ENCODE data around the gene SAP30BP.

Gene SAP30BP

DNA sequence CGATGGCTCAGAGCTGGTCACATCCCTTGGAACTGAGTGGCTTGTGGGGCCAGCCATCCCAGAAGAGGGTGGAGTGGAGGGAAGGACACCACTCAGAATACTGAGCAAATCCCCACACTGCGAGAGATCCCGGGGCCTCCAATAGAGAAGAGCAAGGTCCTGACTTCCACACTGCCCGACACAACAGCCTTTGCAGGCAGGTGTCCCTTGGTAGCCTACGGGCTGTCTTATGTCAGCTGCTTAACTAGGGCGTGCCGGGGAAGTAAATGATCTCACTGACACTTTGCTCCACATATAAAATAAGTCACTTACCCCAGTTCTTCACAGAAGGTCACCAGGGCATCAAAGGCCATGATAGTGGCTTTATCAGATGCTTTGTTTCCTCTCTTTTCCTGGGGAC is 16.3 kb upstream of the SAP30BP start:
- DNase-seq: no peak

DNA sequence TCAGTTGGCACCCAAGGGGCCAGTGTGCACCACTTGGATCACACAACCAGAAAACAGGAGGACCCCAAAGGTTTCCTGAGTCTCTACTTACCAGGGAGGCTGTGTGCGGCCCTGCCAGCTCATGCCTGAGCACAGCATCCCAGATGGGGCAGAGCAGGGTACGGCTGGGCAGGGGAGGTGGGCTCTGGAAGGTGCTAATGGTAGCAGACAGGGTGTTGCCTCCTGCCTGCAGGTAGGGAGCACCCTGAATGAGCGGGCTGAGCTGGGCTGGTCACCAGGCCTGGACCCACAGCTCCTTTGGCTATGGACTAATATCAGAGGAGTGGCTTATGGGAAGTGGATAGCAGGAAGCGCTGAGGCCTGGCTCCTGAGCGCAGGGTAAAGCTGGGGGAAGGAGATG is 14.8 kb upstream of the SAP30BP start:
- DNase-seq: no peak

DNA sequence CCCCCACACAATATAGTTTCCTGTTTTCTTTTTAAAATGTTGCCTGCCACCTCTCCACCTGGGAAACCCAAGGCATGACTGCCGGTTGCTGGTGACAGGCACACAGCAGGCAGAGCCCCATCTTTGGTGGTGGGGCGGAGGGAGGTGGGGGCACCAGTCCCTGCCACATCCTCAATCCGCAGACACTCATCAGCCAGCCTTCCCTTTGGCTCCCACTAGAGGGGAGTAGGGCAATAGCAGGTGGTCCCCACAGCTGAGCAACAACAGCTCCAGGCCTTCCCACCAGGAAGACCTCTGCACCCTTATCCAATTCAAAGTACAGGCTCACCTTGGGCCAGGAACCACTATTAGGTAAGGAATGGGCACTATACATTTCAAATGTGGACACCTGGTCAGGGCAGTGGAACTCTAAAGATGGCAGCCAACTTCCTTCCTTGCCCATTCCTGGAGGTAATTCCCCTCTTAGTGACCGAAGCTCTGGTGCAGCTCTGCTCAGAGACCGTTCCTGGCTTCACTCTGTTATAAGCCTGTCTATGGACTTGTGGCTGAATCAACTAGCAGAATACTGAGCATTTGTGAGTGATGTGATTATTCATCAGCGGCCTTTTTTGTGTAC is 14.1 kb upstream of the SAP30BP start:
- DNase-seq: no peak

DNA sequence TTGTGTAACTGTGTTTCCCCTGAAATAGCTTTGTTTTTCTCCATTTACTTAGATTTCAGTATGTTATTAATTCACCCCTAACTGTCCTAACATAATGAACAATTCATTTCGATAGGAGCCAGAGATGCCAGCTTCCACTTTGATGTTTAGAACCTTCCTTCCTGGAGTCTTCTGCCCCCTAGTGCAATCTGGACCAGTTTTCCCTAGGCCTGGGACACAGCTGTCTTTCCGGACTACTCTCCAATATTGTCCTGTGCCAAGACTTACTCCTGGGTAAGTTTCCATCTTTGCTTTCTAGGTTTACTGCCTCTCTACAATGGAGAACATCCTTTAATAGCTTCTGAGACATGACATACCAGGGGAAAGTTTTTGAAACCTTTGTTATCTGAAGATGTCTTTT is 13.0 kb upstream of the SAP30BP start:
- DNase-seq: no peak

DNA sequence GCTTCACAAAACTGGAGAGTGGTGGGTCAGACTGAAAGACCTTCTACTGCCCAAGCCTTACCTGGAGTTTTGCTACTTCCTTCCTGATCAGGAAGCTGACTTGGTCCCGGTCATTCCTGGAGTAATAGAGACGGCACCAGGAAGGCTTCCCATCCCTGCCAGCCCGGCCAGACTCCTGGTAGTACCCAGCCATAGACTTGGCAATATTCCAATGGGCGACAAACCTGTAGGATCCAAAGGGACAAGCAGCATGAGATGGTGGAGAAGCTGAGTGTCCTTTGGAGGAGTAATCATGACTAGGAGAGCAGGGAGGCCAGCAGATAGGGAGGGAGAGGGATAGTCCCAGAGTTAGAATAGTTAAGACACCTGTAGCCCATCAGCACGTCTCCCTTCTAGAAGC is 8.9 kb upstream of the SAP30BP start:
- no peak for DNase-seq

DNA sequence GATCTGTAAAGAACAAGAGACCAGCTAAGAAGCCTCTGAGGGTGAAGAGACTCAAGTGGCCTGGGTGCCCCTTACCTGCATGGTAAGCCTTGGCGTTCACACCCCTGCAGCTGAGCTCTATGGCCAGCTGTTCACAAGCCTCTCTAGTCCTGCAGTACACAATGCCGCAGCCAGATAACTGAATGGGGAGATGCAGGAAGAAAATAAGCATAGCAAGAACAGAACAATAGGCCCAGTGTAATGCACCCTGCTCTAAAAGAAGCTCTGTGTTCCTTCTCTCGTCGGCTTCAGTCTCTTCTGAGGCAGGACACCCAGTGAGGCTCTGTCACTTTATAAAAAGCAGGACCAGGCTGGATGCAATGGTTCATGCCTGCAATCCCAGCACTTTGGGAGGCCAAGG is 5.6 kb upstream of the SAP30BP start:
- DNase-seq: no peak

DNA sequence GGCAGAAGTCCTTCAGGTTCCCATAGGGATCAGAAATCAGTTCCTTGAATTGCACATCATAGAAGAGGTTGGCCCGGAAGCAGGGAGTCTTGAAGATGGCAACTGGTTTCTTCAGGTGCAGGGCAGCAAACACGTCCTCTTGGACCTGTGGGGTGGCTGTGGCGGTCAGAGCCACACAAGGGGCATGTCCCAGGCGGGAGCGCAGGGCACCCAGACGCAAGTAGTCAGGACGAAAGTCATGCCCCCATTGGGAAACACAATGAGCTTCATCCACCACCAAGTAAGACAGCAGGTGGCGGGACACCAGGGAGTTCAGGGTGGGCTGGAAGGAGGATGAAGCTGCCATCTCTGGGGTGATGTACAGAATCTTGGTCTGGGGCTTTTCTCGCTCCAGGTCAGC is 4.6 kb upstream of the SAP30BP start:
- no peak for DNase-seq

DNA sequence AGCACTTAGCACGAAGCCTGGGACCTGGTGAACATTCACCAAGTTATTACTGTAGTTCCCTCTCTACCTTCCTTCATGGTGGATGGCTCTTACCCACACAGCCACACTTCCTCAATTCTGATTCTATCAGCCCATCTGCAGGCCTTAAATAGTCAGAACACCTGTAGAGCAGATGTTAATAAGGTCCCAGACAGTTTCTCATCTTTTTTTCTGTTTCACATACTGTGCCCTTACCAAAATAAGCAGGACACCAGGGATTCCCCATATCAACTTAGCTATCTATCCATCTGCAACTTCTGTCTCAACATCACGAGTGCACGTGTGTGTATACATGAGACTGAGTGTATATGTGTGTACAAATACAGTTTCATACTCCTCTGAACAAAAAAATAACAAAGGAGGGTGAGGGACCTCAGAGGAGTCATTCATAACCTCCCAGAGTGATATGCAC is 3.0 kb upstream of the SAP30BP start:
- DNase-seq: no peak

DNA sequence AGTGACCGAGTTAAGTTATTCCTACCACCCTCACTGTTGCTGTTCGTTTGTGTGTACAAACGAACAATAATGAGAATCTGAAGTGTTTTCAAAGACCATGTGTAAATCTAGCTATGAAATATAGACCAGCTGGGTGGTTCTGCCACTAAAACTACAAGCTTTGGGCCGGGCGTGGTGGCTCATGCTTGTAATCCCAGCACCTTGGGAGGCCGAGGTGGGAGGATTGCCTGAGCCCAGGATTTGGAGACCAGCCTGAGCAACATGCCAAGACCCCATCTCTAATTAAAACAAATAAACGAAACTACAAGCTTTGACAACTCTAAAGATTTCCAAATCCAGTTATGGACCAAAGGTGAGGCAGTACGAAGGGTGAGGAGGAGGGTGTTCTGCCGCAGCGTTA is 1.2 kb upstream of the SAP30BP start:
- no peak for DNase-seq

DNA sequence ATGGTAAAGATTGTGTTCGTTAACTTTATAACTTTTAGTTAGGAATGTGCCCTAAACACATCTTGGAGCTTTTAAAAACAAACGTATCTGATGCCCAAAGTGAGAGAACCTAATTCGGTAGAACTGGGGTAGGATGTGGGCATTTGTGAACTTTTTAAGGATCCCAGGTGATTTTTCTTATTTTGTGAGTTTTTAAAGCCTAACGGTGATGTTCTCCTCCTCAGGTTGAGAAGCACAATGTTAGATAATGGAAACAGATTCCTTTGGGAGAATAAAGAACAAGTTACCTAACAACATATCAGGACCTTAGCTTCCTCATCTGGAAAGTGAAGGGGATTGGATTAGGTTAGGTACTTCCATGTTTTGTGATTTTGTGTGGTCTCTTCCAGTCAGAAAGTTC is 687 bp downstream of the SAP30BP start:
- no peak for DNase-seq

DNA sequence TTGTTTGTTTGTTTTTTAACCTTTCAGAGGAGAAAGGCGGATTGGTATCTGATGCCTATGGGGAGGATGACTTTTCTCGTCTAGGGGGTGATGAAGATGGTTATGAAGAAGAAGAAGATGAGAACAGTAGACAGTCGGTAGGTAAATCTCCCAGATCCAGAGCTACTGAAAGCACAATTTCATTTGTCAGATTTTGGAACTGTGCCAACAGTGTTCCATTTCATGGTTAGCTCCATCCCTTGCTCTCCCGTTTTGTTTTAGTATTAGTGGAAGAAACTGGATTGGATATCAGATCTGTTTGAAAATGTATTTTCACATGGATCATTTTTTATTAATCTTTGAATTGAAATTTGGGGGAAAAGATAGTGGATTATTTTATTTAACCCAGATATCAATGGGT is 1.4 kb downstream of the SAP30BP start:
- DNase-seq: no peak

DNA sequence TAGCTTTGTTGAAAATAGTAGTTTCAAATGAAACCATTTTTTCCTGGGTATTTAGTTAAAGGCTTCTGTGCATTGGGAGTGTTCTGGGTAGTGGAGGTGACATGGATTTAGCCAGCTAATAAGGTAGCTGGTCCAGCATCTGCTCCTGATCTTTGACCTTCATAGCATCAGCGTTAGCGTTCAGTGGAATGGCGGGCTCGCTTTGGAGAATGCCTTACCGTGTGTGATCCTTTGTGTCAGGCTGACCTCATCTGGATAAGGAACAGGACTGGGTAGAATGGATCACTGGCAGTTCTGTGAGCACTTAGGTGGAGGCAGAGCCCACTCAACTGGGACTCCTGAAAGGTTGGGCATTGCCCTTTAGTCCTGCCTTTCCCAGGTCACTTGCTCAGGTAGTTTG is 3.7 kb downstream of the SAP30BP start:
- DNase-seq: no peak

DNA sequence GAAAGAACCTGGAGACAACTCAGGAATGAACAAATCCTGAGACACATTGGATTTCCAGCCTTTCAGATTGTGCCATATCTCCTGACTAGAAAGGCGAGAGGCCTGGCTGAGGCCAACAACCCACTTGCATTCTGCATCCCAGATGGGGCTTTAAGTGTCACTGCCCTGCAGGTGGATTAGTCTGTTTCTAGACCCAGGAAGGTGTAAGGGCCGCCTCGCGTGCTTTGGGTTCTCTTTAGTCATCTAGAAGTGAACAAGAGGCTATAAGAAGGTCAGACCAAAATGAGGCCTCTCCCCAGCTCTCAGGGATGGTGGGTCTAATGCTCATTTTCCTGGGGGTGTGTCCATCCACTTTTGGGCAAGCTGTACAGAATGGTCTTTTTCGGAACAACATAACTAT is 4.9 kb downstream of the SAP30BP start:
- DNase-seq: no peak

DNA sequence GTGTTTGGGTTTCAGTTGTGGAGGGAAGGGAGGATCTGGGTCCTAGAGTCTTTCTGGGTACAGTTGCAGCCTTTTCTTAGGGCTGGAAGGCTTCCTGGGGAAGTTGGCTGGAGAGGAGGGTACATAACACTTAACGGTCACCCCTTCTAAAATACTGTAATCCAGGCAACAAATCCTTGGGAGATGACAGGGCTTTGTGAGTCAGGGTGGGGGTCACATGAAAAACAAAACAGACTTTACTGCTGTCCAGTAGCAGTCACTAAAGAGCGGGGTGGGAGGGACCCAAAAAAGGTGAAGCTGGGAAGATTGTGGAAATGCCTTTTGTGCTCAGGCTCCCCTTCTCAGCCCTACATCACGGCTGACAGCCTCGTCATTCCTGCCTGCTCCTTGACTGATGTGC is 6.3 kb downstream of the SAP30BP start:
- DNase-seq: no peak

DNA sequence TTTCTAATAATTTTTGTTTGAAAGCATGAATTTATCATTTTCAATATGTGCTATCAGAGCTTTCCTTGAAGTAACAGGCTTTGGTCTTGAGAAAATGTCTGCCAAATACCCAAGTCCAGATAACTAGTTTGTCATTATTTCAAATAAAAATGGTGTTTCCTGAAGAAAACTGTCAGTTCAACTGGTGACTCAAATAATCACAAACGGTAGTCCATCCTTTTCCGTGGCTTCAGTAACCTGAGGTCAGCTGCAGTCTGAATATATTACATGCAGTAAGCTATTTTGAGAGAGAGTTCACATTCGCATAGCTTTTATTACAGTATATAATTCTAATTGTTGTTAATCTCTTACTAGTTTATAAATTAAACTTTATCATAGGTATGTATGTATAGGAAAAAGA is 9.3 kb downstream of the SAP30BP start:
- no peak for DNase-seq

DNA sequence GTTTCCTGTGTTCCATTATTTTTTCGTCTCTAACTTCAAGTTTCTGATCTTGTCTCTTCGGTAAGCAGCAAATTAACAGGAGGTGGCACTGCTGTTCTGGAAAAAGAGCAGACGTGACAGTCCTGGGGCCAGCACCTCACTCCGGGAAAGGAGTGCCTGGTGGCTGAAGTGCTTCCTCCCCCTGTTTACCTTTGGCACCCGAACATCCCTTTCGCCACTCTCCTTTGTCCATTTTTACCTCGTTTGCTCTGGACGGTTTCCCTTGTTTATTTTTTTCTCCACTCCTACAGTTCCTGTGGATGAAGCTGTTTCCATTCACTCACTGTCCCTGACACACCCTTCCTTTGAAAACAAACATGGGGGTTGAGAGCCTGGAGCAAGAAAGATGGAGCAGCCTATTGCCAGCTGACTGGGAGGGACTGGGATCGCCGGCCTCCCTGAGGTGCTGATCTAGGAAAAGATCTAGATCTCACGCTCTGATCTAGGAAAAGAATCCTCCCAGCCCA is 12.6 kb downstream of the SAP30BP start:
- DNase-seq: no peak

DNA sequence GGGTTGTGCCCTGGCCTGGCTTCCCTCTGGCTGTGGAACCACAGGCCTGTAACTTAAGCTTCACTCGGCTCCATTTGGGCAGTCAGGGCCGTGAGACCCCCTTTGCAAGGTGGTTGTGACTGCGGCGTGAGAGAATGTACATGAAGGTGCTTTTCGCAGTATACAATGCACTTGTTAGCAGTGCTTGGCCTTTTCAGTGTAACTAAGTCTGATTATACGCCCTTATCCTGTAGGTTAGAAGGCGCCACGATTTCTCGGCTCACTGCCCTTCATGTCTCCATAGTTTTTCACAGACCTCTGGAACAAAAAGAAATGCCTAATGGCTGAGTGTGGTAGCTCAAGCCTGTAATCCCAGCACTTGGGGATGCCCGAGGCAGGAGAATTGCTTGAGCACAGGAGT is 13.3 kb downstream of the SAP30BP start:
- no peak for DNase-seq

DNA sequence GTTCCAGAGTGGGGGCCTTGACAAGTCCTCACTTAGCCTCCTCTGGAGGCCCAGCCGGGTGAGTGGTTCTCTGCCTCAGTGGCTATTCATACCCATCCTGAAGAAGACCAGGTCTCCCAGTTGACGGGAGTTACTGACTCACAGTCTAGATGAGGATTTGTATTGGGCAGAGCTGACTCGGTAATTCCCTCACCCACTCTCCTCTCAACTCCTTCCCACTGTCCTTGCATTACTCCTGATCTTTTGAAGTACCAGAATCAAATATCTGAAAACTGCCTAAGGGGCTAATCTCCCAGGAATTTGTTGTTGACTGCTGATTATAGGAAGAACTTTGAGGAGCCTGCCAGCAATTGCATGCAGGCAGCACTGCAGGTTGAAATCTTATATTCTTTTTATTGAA is 14.2 kb downstream of the SAP30BP start:
- no peak for DNase-seq

DNA sequence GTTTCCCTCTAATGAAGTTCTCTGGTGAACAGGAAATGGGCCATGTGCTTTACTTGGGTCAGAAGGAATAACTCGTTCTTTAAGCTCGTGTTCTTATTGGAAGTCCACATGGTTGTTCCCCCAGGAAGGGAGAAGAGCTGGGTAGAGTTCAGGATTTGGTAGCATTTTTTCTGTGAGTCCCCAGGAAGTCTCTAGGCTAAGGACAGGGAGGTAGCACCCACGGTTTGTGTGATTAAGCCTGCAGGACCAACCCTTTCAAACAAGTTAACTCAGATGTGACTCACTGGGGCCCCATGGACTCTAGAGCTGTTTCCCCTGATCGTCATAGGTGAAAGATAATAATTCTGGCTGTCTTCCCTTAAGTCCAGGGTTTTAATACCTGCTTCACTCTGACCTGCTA is 16.4 kb downstream of the SAP30BP start:
- no peak for DNase-seq

DNA sequence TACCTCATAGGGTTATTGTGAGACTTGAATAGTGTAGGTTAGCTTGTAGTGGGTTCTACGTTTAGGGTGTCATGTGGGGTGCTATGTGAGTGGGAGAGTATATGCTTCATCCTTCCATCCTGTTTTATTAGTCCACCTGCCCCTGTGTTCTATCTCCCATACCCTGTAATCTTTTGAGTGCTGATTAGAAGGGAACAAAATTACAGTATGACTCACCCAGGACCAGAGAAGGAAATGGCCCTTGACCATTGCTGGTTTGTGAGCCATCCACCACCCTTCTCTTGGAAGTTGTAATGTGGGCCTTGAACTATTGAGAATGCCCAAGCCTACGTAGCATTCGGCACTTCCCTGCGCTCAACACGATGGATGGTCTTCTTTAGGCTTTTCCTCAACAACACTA is 17.1 kb downstream of the SAP30BP start:
- DNase-seq: no peak

DNA sequence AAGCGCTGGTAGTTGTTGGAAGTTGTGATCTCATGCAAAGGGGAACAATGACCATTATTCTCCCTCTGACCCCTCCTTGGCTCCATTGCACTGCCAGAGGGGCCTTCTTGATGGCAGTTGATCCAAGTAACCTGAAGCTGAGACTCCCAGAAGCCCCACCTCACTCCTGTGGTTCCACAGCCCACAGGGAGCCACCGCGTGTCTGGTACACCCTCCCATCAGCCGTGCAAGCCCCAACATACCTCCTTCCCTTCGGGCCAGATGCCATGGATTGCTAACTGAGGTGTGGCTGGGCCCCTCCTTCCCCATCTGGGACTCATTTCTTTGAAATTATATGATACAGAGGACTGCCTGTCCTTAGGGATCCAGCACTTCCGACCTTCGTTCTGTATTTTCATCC is 17.8 kb downstream of the SAP30BP start:
- DNase-seq: no peak

DNA sequence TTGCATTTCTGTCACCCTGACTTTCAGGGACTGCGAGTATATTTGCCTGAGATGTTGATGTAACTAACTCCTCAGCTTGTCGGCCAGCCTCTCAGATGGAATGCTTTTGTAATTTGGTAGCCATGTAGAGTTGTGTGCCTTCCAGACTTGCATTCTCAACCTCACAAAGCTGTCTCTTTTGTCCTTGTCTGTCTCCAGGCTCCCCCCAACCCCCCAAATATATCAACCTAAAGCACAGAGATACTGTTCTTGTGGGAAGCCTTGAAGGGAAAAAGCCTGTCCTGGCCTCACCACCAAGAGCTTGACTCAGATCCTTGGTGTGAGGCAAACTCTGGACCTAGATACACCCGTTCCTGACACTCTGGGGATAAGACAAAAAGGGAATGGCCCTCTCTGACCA is 18.4 kb downstream of the SAP30BP start:
- DNase-seq: no peak

DNA sequence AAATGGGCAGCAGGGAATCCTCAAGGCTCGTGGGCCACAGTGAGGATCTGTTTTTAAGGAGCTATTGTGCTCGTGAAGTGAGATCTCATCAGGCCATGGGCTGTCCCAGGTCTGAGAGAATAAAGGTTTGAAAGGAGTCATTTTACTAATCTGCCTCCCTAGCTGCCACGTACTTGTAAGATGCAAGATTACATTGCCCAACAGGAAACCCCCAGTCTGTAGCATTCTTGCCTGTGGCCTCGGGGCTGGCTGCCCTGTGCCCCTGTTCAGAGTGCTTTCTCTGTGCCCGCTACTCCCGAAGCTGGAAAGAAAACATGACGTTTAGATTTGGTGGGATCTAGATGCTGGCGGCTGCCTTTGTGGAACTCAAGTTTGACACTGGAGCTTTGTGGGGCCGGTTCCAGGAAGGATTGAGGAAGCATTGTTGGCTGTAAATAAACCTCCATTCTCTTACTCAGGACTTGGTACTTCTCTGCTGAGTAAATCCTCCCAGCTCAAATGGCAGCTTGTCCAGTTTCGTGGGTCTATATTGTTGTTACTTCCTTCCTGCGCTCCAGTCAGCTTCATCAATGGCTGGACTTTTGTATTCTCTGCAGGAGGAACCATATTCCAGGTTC is 21.2 kb downstream of the SAP30BP start:
- no peak for DNase-seq

DNA sequence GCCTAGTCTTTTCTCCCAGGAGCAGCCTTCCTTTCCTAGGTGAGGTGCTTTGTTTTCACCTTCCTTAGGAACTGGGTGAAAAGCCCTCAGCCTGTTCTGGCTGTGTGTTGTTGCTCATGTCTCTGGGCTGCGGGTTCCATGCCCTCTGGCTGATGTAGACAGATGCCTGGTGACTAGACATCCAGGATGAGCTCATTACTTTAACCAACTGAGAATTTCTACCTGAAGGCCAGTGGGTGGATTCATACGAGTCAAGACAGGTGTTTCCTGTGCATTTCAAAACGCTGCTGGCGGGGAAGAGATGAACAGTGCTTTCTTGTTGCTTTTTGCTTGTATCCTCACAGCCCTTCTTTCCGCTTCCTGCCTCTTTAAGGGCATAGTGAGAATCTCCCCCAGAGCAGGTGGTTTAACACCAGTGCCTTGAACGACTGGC is 22.3 kb downstream of the SAP30BP start:
- no peak for DNase-seq

DNA sequence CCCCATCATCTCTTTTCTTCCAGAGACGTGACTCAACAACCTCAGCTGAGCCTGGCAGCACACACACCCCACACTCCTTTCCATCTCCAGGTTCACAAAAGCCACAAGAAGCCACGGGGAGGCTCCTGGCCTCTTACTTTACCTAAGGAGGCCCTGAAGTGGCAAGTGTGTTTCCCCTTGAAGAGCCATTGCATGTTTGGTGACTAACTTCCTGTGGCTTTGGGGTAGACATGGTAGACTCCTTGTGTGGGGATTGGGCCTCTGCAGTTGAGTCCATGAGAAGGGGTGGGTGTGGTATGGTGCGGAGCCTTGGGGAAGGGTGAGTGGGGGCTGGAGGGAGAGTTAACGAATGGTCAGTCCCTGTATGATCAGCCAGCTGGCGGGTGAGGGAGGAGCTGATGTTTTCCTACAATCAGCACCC is 24.2 kb downstream of the SAP30BP start:
- DNase-seq: no peak
